HT-29 (cell line): ENCODE results near the gene TMEM164. TPM values are rescaled to one million over a fixed set of nuclear protein-coding genes. Genes with fewer than 3 reads are reported as not detected.

Experiments
- DNase-seq: peaks from one replicate; pipeline ENCODE4 v3.0.0-alpha.2; 2015; ENCODE audit warnings: low spot score
- total RNA-seq: library from RNA; depleted of rRNA; stranded (reverse); fragments of >200 nt; shearing (Covaris generic); gene quantifications from 2 replicates; pipeline ENCODE4 v1.2.3, GENCODE V29; 2014

TMEM164 gene
- total RNA-seq, 1 experiment from 2014 or later, result 24.7 TPM

- DNase-seq, result no peak
These were observed 63.7 kb downstream of the TMEM164 start for GRCh38 chrX:110066488-110067225.

GRCh38 chrX:110070970-110071369, 68.1 kb downstream of the TMEM164 start:
- DNase-seq, result no peak

- no peak for DNase-seq
These were observed 78.4 kb downstream of the TMEM164 start for GRCh38 chrX:110081320-110081719.

GRCh38 chrX:110081740-110082139, 78.8 kb downstream of the TMEM164 start:
- DNase-seq, result no peak

GRCh38 chrX:110082161-110082560, 79.2 kb downstream of the TMEM164 start:
- no peak for DNase-seq

- DNase-seq, result peak; percentile 5
These were observed 83.4 kb downstream of the TMEM164 start for GRCh38 chrX:110086162-110086915.

GRCh38 chrX:110086916-110087484, 84.1 kb downstream of the TMEM164 start:
- peak; percentile 52 for DNase-seq

GRCh38 chrX:110087485-110088356, 84.8 kb downstream of the TMEM164 start:
- peak; percentile 54 for DNase-seq

- DNase-seq, result no peak
These were observed 86.9 kb downstream of the TMEM164 start for GRCh38 chrX:110089656-110090403.

- DNase-seq, result no peak
These were observed 95.0 kb downstream of the TMEM164 start for GRCh38 chrX:110097920-110098319.

- DNase-seq, result no peak
These were observed 100.4 kb downstream of the TMEM164 start for GRCh38 chrX:110103344-110103743.

- no peak for DNase-seq
These were observed 101.2 kb downstream of the TMEM164 start for GRCh38 chrX:110104078-110104477.

- no peak for DNase-seq
These were observed 105.5 kb downstream of the TMEM164 start for GRCh38 chrX:110108381-110108821.

GRCh38 chrX:110114260-110114776, 111.4 kb downstream of the TMEM164 start:
- DNase-seq, result no peak

- DNase-seq, result no peak
These were observed 113.4 kb downstream of the TMEM164 start for GRCh38 chrX:110116066-110116980.

GRCh38 chrX:110118530-110118929, 115.6 kb downstream of the TMEM164 start:
- DNase-seq, result no peak

- no peak for DNase-seq
These were observed 116.6 kb downstream of the TMEM164 start for GRCh38 chrX:110119480-110119879.

- no peak for DNase-seq
These were observed 117.1 kb downstream of the TMEM164 start for GRCh38 chrX:110120025-110120424.

GRCh38 chrX:110123331-110123782, 120.4 kb downstream of the TMEM164 start:
- no peak for DNase-seq
